ENCODE measurements around the gene GATA5. TPM values are rescaled to one million over a fixed set of nuclear protein-coding genes. Genes with fewer than 3 reads are reported as not detected.

The GATA5 gene, protein sequence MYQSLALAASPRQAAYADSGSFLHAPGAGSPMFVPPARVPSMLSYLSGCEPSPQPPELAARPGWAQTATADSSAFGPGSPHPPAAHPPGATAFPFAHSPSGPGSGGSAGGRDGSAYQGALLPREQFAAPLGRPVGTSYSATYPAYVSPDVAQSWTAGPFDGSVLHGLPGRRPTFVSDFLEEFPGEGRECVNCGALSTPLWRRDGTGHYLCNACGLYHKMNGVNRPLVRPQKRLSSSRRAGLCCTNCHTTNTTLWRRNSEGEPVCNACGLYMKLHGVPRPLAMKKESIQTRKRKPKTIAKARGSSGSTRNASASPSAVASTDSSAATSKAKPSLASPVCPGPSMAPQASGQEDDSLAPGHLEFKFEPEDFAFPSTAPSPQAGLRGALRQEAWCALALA
- not detected in 2 replicates for total RNA-seq (2014; rRNA removed; shearing (Covaris generic))

DNA sequence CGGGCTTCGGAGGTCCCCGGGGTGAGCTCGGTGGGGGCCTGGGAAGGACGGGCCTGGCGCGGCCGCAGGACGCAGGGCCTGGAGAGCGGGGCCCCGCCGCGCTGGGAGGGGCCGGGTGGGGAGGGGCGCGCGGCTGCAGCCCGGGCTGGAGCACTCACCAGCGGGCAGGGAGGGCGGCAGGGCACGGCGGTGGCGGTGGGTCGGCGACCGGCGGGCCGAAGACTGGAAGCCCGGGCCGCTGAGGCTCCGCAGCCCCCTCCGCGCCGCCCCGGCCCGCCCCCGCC lies at the start of gene GATA5:
Gene GATA5, minus strand, starts transcription at position 224 of the 284 bp plus-strand sequence. CDS start 474 bp downstream, outside the sequence.
- no peak for DNase-seq (ENCODE audit: low read depth)

DNA sequence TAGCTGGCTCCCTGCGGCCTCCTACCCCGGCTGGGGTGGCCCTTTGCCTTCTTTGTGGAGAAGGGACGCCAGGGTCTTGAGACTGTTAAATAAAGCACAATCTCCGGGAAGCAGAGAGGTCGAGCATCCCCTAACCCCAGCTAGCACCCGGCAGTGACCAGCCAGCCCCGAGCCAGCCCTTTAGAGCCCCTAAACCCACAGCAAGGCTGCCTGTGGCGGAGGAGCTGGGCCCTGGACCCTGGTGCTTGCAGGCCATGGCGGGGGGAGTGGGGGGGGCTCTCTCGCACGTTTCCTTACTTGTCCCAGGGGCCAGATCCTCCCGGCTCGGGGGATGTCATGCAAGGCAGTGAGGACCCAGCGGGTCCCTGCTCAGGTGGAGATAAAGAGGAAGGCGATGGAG lies 49.2 kb upstream of the GATA5 start:
- DNase-seq (ENCODE audit: low read depth): no peak

DNA sequence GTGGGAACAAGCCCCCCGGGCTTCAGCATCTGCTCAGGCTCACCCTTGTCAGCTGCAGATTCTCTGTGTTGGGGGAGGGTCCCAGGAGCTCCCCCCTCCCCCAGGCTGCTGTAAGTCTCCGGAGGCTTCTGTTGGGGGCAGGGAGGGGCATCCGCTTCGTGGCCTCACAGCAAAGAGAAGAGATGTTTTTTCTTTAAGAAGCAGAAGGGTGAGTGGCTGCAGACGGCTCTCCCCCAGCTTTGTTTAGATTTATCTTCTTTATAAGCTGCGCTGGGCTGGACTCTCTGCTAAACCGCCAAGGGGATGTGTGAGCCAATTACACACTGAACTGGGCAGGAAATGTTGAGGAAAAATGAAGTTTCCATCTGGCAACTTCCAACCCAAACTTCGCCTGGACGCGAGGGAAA lies 48.7 kb upstream of the GATA5 start:
- DNase-seq (ENCODE audit: low read depth): peak; percentile 32

DNA sequence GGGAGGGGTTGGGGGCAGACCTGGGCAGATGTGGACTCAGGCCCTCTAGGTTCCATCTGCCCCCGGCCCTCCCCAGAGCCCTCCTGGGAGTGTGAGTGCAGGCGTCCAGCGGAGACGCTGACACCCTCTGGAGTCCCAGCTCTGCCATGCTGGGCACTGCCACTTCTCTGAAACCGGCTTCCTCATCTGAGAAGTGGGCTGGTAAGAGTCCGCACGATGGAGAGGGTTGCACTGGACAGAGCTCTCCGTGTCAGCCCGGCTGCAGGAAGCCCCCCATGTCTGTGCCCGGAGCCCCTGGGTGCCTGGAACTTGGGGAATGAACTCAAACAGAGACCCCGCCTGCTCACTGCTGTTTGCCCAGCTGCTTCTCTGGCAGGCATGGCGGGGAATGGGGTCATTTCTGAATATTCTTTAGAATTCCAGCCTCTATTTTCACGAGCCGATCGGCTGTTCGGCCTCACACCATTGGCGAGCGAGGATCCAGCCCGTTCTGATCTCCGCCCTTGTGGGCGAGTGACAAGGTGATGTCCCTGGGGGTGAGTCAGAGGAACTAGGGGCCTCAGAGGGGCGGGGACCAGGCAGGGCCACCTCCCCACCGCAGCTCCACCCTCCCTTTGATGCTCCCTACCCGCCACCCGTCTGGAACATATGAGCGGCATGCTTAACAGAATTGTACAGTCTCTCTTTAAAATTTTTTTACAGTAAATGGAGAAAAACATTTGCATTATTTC lies 47.8 kb upstream of the GATA5 start:
- DNase-seq (ENCODE audit: low read depth): peak; percentile 48

DNA sequence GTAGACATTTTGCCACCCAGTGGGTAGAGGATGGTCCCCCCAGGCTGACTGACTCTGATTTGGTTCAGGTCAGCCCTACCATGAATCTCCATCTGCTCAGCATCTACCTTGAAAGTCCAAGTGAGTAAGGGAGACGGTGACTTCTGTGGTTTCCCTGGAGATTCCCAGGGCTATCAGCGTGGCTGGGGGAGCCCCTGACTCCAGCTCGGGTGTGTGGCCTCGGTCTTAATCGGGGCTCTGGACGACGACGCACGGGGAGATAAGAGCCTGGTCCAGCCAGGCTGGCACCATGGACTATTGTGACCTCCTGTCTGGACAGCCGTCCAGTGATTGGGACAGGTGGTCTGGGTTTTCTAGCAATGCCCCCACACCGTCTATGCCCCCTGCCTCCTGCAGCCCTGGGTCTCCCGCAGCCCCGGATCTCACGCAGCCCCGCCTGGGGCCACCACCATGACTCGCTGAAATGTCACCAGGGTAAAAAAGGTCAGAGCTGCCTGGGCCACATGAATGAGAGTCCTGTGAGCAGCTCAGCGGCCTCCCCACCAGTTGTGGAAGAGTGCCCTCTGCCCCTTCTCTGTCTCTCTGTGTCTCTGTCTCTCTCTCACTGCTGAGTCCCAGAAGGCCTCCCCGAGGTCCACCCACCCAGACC lies 47.1 kb upstream of the GATA5 start:
- no peak for DNase-seq (ENCODE audit: low read depth)

DNA sequence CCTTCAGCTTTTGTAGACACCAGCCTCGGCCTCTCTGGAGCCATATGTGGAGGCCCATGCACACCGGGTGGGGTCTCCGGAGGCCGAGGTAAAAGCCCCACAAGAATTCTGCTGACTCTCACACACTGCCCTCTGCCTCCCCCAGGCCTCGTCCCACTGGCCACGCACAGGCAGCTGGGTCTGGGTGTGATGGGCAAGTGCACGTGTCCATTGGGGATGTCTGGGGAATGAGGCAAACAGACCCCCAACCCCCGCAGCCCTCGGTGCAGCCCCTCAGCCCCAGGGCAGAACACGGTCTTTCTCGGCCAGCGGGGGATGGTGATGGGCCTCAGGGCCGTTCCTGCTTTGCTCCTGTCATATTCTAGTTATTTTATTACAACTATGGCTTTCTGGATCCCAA lies 44.0 kb upstream of the GATA5 start:
- DNase-seq (ENCODE audit: low read depth): no peak

DNA sequence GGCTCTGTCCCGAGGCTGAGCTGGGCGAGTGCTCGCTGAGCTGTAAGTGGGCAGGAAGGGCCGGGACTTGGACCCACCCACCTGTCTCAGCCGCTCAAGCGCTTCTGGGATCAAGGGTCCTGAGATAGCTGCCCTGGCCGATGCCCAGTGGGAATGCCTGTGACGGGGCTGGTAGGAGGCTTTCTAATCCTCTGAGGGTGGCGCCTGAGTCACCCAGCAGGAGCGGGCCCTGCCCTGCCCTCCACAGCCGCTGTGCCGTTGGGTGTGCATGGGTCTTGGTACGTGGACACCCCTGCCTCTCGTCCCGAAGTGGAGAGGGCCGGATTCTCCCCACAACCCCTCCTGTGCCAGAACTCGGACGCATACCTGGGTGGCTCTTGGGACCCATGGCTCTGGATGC lies 43.1 kb upstream of the GATA5 start:
- DNase-seq (ENCODE audit: low read depth): peak; percentile 36

DNA sequence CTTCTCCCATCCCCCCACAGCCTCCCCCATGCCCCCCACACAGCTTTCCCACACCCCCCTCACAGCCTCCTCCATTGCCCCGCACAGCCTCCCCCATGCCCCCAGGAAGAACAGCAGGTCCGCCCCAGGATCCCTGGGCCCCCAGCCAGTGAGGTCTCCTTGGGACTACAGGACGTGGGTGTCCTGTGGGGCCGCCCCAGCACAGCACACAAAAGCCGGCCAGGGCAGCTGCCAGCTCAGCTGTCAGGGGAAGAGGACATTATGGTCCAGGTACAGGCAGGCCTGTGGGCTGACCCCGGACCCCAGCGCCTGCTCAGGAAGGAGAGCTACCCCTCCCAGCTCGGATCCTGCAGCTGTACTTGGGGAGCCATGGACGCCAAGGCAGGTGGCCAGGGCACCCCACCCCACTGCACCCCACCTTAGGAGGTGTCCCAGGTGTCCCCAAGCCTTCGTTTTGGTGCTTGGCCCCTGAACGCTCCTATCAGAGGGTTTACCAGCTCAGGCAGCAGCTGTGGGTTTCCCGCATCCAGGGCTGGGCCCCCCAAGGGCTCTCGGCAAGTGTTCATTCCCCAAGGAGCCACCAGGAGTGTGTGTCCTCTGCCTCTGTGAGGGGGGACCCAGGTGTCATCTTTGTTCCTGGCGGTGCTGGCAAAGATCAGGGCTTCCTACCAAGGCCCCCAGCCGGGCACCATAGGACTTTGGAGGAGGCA lies 42.3 kb upstream of the GATA5 start:
- DNase-seq (ENCODE audit: low read depth): no peak

DNA sequence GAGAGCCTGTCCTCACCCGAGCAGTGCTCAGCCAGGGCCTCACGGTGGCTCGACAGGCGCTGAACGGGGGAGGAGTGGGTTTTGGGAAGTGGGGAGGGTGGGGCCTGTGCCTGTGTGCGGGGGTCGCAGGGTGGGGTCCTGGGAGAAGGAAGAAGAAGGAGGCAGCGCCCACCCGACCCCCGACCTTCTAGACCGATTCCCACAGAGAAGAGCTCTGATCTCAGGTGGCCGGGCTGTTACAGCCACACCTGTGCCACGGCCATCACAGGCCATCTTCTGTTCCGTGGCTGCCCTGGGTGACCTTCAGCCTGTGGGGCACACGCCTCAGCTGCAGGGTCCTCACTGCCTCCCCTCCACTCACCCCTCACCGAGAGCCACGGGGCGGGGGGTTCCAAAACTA lies 41.4 kb upstream of the GATA5 start:
- DNase-seq (ENCODE audit: low read depth): no peak

DNA sequence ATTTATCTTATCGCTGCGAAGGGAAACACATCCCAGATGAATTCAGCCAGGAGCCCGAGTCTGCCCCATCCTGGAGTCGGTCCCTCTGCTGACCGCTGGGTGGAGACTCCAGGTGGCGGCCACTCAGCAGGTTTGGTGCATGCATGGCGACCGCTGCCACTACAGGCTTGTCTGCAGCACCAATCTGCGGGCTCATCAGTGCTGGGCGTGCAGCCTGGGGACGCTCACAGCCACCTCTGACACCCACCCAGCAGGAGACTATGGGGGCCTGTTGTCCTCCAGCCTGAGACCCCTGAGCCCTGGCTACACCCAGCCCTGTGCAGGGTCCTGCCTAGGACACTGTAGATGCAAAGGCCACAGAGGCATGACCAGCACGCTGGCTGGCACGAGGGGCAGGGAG lies 40.5 kb upstream of the GATA5 start:
- DNase-seq (ENCODE audit: low read depth): peak; percentile 46

DNA sequence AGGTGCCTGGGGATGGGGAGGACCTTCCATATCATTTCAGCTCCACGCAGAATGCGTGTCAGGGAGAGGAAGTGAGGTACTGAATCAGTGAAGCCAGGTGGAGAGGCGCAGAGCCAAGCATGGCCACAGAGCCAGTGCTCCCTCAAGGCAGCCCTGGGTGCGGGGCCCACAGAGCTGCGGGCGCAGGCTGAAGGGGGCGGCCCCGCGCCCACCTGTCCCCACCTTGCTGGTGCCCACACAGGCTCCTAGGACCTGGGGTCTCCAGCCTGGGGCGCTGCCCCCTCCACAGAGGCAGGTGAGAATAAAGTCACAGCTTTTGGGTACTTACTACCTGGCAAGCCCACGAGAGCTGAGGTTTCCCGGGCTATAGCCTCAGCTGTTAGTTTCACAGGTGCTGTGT lies 40.0 kb upstream of the GATA5 start:
- DNase-seq (ENCODE audit: low read depth): no peak

DNA sequence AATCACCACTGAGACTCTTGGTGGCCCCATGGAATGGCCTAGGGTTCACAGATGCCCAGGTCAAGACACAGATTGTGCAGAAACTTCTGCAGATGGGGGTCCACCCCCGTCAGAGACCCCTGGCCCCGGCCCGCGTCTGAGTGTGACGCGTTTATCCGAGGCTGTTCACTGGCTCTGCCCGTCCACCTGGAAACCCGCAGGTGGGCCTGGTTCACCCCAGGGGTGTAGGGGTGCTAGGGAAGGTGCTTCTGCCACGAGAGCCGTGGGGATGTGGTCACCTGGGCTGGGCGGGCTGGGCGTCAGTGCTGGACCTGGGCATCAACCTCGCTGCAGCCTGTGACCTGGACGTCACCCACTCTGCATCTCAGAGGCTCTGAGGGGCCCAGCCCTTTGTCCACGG lies 39.5 kb upstream of the GATA5 start:
- no peak for DNase-seq (ENCODE audit: low read depth)

DNA sequence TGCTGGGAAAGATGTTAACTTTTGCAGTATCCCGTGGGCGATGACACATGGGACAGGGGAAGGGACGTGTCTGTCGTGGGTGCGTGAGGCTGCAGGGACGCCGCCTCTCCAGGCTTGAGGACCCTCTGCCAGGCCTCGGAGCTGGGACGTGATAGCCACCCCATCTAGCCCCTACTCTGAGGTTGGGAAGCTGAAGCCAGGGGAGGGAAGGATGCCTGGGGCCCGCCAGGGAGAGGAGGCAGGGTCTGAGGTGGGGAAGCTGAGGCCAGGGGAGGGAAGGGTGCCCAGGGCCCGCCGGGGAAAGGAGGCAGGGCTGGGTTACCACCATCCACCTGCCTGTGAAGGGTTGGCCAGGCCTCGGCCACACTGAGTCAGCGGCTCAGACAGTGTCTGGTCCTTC lies 38.2 kb upstream of the GATA5 start:
- DNase-seq (ENCODE audit: low read depth): no peak

DNA sequence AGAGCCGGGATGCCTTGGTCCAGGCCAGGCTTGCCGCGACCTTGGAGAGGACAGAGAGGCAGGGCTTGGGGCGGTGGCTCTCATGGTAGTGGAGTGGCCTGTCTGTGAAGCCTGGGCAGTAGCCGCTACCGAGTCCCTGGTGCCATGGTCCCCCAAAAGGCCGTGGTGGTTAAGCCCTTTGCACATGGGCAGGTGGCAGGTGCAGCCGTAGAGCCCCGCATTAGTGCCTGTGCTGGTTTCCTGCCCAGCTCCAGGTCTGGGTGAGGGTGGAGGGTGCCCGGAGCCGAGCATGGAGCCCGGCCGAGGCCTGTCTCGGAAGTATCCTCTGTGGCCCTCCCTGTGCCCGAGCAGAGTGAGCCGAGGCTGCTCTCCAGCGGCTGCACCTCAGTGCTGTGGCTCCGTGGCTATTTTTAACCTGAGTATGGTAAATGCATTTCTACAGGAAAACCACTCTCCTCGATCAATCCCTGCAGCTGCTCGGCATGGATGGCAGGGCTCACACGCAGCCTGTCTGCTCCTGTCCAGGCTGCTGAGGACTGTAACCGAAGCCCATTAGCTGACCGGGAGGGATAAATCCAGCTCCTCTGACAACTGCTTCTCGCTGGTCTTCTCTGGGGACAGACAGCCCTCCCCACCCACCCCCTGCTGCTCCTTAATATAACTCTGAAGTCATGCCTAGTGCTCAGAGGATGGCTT lies 36.3 kb upstream of the GATA5 start:
- no peak for DNase-seq (ENCODE audit: low read depth)

DNA sequence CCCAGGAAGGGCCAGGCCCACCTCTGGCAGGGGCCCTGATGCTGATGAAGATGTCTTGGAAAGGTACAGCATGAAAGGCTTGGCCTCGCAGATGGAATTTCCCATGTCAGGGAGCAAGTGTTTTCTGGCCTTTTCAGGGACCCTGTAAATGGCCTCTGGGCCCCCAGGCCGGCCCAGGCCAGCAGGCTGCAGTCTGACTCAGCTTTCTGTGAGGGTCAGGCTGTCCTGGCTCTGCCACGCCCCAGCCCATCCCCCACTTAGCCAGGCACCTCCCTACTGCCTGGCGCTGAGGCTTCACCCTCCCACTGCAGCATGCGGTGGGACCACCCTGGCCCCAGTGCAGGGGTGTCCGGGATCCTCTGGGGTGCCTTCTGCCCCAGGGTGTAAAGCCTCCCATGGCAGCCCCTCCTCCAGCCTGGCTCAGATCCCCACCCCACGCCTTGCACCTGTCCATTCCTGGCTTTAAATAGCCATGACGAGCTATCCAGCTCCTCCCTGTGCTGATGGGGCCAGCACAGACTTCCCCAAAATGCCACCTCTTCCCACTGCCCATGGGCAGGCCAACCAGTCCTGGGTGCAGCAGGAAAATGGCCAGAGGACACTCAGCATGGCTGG lies 35.6 kb upstream of the GATA5 start:
- DNase-seq (ENCODE audit: low read depth): no peak

DNA sequence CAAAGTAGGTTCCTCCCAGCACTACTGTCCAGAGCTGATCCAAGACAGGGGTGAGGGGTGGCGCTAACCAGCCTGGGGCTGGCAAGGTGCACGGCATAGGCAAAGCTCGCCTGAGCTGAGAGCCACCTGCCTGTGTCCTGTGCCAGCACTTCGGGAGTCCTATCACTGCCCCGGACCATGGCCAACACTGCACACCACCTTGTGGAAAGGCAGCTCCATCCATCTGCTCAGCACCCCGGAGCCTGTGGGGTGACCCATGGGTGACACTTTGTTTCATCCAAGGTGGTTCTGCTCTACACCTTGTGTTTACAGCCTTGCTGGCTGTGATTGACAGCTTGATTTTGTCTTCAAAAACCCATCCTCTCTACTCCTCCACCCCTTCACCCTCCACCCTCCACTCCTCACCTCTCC lies 32.9 kb upstream of the GATA5 start:
- DNase-seq (ENCODE audit: low read depth): peak; percentile 33

DNA sequence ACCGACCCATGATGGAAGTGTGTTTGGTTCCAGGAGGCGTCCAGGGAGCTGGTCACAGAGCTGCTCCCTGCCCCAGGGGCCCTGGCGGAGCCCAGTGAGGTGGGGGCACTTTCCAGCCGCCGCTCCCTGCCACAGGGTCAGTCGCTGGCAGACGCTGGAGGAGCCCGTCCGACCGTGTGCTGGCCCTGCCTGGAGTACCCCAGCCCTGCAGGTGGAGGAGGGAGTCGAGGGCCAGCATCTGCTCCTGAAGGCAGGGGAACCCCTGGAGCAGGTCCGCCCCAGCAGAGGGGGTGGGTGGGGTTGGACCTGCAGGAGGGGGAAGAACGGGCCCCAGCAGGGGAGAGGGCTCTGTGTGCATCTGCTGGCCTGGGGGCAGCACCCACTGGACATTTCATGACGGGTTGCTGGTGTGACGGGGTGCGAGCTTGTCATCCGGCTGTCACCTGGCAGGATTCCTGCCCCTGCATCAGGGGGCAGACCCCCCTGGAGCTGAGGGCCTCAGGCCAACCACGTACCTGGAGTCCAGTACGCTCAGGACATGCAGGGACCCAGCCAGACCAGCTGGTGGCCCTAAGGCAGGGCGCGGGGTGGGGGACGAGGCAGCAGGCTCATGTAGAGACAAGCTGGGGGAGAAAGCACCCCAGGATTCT lies 32.3 kb upstream of the GATA5 start:
- DNase-seq (ENCODE audit: low read depth): no peak

DNA sequence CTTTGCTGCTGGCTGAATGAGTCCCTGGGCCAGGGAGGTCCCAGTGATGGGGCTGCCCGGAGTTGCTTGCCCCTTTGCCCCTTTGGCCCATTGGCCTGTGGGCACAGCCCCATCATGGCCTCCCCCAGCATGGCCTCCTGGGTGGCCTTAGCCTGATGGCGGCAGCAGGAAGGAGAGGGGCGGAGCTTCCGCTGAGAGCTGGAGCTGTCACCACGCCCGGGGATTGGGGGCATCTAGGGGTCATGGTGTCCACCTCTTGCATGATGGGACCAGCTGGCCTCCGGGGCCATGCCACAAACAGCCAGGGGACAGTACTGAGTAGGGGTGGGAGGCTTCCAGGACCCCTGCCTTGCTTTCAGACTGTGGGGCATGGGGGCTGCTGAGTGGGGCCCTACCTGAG lies 31.5 kb upstream of the GATA5 start:
- DNase-seq (ENCODE audit: low read depth): no peak

DNA sequence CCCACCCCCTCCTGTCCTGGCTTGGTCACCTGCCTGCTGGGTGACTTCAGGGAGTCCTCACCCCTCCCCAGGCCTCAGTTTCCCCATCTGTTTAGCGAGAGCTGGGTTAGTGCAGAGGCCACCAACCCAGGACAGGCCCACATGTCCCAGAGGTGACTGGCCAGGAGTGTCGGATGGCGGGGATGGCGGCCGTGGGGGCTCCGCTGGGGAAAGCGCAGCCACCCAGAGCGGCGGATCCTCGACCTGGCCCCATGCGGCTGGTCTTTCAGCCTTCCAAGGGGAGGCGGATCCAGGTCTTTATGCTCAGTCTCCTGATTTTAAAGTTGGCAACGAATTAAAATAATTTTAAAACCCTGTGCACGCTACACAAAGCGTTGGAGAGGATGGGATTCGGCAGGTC lies 31.0 kb upstream of the GATA5 start:
- DNase-seq (ENCODE audit: low read depth): no peak

DNA sequence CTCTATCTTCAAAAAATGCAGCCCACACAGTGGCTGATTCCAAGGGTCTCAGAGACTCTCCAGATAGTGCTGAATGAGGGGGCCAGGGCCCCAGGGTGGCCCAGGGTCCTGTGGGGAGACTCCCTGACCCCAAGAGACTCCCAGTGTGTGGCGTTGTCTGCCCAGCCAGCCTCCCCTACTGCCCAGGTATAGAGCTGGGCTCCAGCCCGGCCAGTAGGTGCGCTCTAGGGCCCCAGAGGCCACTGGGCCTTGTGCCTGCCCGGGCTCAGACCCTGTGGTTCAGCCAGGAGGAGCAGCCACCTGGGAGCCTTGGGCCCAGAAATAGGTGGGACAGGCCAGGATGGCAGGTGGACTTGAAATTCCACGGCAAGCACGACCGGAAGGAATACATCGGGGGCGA lies 30.3 kb upstream of the GATA5 start:
- no peak for DNase-seq (ENCODE audit: low read depth)

Measured in M059J (cell line).